Vagina (tissue), 2 donors: ENCODE data around the gene EHBP1L1. TPM values are rescaled to one million over a fixed set of nuclear protein-coding genes. Genes with fewer than 3 reads are reported as not detected.

Experiments
- DNase-seq, 2 donors: peaks; one replicate each; pipeline ENCODE4 v3.0.0-alpha.2; 2017; ENCODE audit errors: extremely low spot score in 2 of 2
- H3K27ac ChIP-seq: fragments of 200-600 bp; sonication (generic); one replicate; pipeline ENCODE4 v1.5.1; 2019
- H3K27me3 ChIP-seq: fragments of 200-600 bp; sonication (generic); one replicate; pipeline ENCODE4 v1.5.1; 2019
- H3K36me3 ChIP-seq, 2 donors: fragments of 200-600 bp; sonication (generic); one replicate each; pipeline ENCODE4 v1.5.1; 2017 to 2019
- H3K4me1 ChIP-seq: fragments of 200-600 bp; sonication (generic); one replicate; pipeline ENCODE4 v1.5.1; 2019
- H3K4me3 ChIP-seq, 2 donors: fragments of 200-600 bp; sonication (generic); 1 replicate in 1 of 2; 2 replicates in 1 of 2; pipeline ENCODE4 v1.5.1; 2016 to 2019
- H3K9me3 ChIP-seq: fragments of 200-600 bp; sonication (generic); one replicate; pipeline ENCODE4 v1.5.1; 2019
- CTCF ChIP-seq, 3 experiments: fragments of 450-650 bp in 2 of 3; fragments of 200-600 bp in 1 of 3; sonication (generic) in 1 of 3; IDR thresholded peaks; one replicate each; pipeline ENCODE4 v1.5.1; 2017 to 2019; ENCODE audit warnings: antibody characterized with exemption in 3 of 3, mild to moderate bottlenecking in 2 of 3, moderate library complexity in 2 of 3
- POLR2A ChIP-seq, 2 donors: fragments of 450-650 bp; IDR thresholded peaks; one replicate each; pipeline ENCODE4 v1.6.1; 2017; ENCODE audit warnings: antibody characterized with exemption in 2 of 2, mild to moderate bottlenecking in 2 of 2, moderate library complexity in 2 of 2
- POLR2AphosphoS5 ChIP-seq, 2 donors: sonication (generic); formaldehyde crosslinking; IDR thresholded peaks; one replicate each; pipeline ENCODE4 v1.9.0; 2017; ENCODE audit warnings: antibody characterized with exemption in 2 of 2, mild to moderate bottlenecking in 2 of 2, low read depth in 1 of 2; ENCODE audit not compliant: insufficient read depth in 1 of 2
- intact Hi-C: fragments of 100-400 bp; cut with DNase I; formaldehyde crosslinking; loops from one replicate; pipeline ENCODE4 v1.15.1; 2023
- microRNA-seq: library from miRNA; unstranded; fragments of <30 nt; microRNA quantifications from one replicate; pipeline ENCODE4, GENCODE V29; 2017; ENCODE audit warnings: borderline number of aligned reads, borderline replicate concordance
- small RNA-seq: library from RNA; depleted of rRNA; stranded (forward); fragments of <200 nt; gene quantifications from one replicate; pipeline ENCODE3, GENCODE V24; 2016
- total RNA-seq: library from RNA; depleted of rRNA; stranded (reverse); fragments of >200 nt; gene quantifications from one replicate; pipeline ENCODE4 v1.2.3, GENCODE V29; 2016

The EHBP1L1 gene
- total RNA-seq, 1 donor from 2014 or later = 123 TPM

GRCh38 chr11:65640483-65641296 is 64.8 kb downstream of the EHBP1L1 start:
- H3K27me3 ChIP-seq = no peaks in the 10 kb centered on the region
- peaks cover 50% of the 10 kb centered on the region for H3K4me1 ChIP-seq
- peaks cover 0 to 25% of the 10 kb centered on the region in 2 donors for H3K36me3 ChIP-seq
- DNase-seq = no peak
- TF ChIP-seq POLR2AphosphoS5 (IDR thresholded peaks at IDR 0.05; ENCODE audit: insufficient read depth in 1 of 2, low read depth in 1 of 2) (no peak), POLR2A (IDR thresholded peaks at IDR 0.05) (no peak), CTCF (IDR thresholded peaks at IDR 0.05) (no peak)
- H3K27ac ChIP-seq = peak overlapping the region; percentile 54
- no peaks in the 10 kb centered on the region for H3K9me3 ChIP-seq
- peak overlapping the region in 1 of 2 donors; percentile 3 for H3K4me3 ChIP-seq
- intact Hi-C loops = no loop called here

DNA sequence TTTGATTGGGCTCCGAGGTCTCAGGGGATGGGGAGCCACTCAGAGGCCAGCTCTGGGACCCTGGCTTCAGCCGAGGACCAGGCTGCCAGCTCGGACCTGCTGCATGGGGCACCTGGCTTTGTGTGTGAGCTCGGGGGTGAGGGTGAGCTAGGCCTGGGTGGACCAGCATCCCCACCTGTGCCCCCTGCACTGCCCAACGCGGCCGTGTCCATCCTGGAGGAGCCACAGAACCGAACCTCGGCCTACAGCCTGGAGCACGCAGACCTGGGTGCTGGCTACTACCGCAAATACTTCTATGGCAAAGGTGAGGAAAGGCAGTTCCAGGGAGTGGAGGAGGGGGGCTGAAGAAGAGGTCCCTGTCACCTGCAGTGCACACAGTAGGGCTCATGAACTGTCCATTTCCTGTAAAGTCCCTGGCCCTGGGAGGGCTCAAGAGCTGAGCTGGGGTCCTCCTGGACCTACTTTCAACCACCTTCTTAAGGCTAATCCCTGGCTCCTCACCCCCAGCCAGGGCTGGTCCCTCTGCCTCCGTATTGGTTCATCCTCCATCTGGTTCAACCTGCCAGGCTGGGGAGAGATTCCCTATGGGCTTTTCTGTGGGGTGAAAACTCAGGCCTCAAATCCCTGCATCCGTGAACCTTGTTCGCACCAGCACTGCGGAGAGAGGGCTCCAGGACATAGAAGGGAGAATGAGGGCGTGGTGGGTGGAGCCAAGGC is 65.6 kb downstream of the EHBP1L1 start:
- H3K4me3 ChIP-seq = peak overlapping the region in 1 of 2 donors; percentile 3
- H3K27ac ChIP-seq = no peak overlapping the region
- no peak for DNase-seq
- H3K27me3 ChIP-seq = no peaks in the 10 kb centered on the region
- no peaks in the 10 kb centered on the region for H3K9me3 ChIP-seq
- peaks cover 0 to 18% of the 10 kb centered on the region in 2 donors for H3K36me3 ChIP-seq
- intact Hi-C loops = no loop called here
- TF ChIP-seq POLR2AphosphoS5 (IDR thresholded peaks at IDR 0.05; ENCODE audit: insufficient read depth in 1 of 2, low read depth in 1 of 2) = no peak
- no peak for TF ChIP-seq CTCF (IDR thresholded peaks at IDR 0.05)
- TF ChIP-seq POLR2A (IDR thresholded peaks at IDR 0.05) = no peak
- H3K4me1 ChIP-seq = peaks cover 54% of the 10 kb centered on the region

Small RNAs within 50 kb of the gene (microRNA-seq; reads per million reads assigned to microRNA genes)
- not detected for gene MIR4690

Small RNAs within 50 kb of the gene (small RNA-seq; reads per million reads assigned to genes)
- gene AP001362.1 = not detected
- not detected for gene MIR4690

Other genes starting within 250 kb of the EHBP1L1 start
- gene DPF2, start 242.2 kb upstream of the EHBP1L1 start, total RNA-seq = 33.1 TPM
- not detected for gene TIGD3, start 221.3 kb upstream of the EHBP1L1 start, total RNA-seq
- 2.2 TPM for gene SLC25A45, start 193.4 kb upstream of the EHBP1L1 start, total RNA-seq
- 53.3 TPM for gene FRMD8, start 189.4 kb upstream of the EHBP1L1 start, total RNA-seq
- 857 TPM for gene NEAT1, start 153.3 kb upstream of the EHBP1L1 start, total RNA-seq
- gene MALAT1, start 77.0 kb upstream of the EHBP1L1 start, total RNA-seq = 16,459 TPM
- gene SCYL1, start 51.0 kb upstream of the EHBP1L1 start, total RNA-seq = 77.3 TPM
- gene LTBP3, start 17.7 kb upstream of the EHBP1L1 start, total RNA-seq = 246 TPM
- 68.5 TPM for gene ZNRD2, start 5.6 kb upstream of the EHBP1L1 start, total RNA-seq
- 62.4 TPM for gene FAM89B, start 3.5 kb upstream of the EHBP1L1 start, total RNA-seq
- 12.0 TPM for gene KCNK7, start 19.7 kb downstream of the EHBP1L1 start, total RNA-seq
- gene MAP3K11, start 38.2 kb downstream of the EHBP1L1 start, total RNA-seq = 38.1 TPM
- gene PCNX3, start 39.7 kb downstream of the EHBP1L1 start, total RNA-seq = 24.8 TPM
- 63.3 TPM for gene SIPA1, start 62.0 kb downstream of the EHBP1L1 start, total RNA-seq
- 59.2 TPM for gene RELA, start 86.9 kb downstream of the EHBP1L1 start, total RNA-seq
- 58.9 TPM for gene KAT5, start 136.2 kb downstream of the EHBP1L1 start, total RNA-seq
- 66.8 TPM for gene RNASEH2C, start 144.7 kb downstream of the EHBP1L1 start, total RNA-seq
- 16.5 TPM for gene AP5B1, start 204.9 kb downstream of the EHBP1L1 start, total RNA-seq
- gene OVOL1, start 211.0 kb downstream of the EHBP1L1 start, total RNA-seq = 17.4 TPM